K562 (cell line): Measurements from ENCODE around the gene LRRC70. TPM values are rescaled to one million over a fixed set of nuclear protein-coding genes. Genes with fewer than 3 reads are reported as not detected.

Experiments
- ATAC-seq: fragments of 200-7000 bp; cut with Tn5 transposase; 3 replicates; pipeline ENCODE4 v1.9.1; 2020; ENCODE audit warnings: moderate library complexity
- BruUV-seq: library from RNA; stranded (reverse); fragments of 400-500 nt; replicated peaks from 2 replicates; lab custom pipeline; 2021; lab: Mats Ljungman, UMichigan
- CTCF ChIA-PET: fragments of 300-600 bp; formaldehyde crosslinking; extraction: SDS; loops from one replicate; lab custom pipeline; 2021; ENCODE audit warnings: low intra/inter-chr PET ratio; lab: Yijun Ruan, JAX
- POLR2A ChIA-PET: fragments of 300-600, 350-650 bp; sonication (Branson Sonifier 250); formaldehyde crosslinking; extraction: SDS; loops from one replicate; lab custom pipeline; 2021; ENCODE audit warnings: antibody characterized with exemption, inconsistent platforms; lab: Yijun Ruan, JAX
- DNase-seq, 4 experiments: peaks; one replicate each; pipeline versions ENCODE4 v3.0.0 to v3.0.0-alpha.2; 2011 to 2018; ENCODE audit warnings: low spot score in 3 of 4, mixed read lengths in 3 of 4; ENCODE audit errors: extremely low read depth in 1 of 4
- FAIRE-seq: peaks from 2 replicates; lab custom pipeline; 2011; peaks lifted over from hg19 to GRCh38; lab: Jason Lieb, UNC
- H2AFZ ChIP-seq: 2 replicates; pipeline ENCODE4 v1.6.0; 2011; ENCODE audit warnings: low read depth, low read length, control low read depth, inconsistent platforms
- H3K27ac ChIP-seq: fragments of 200-600 bp; 3 replicates; pipeline ENCODE4 v1.8.0; 2011; ENCODE audit warnings: low read depth, mild to moderate bottlenecking, control low read depth, inconsistent platforms, low read length, moderate library complexity, mixed read lengths; ENCODE audit errors: extremely low read depth
- H3K27me3 ChIP-seq, 2 experiments: fragments of 300-600 bp in 1 of 2; 2 replicates in 1 of 2; 3 replicates in 1 of 2; pipeline versions ENCODE4 v1.6.0 to v1.8.0; 2011; ENCODE audit warnings: inconsistent platforms in 2 of 2, low read length in 2 of 2, mild to moderate bottlenecking in 1 of 2, mixed read lengths in 1 of 2, moderate library complexity in 1 of 2; ENCODE audit not compliant: control insufficient read depth in 2 of 2, insufficient read depth in 2 of 2
- H3K36me3 ChIP-seq: fragments of 300-600 bp; 3 replicates; pipeline ENCODE4 v1.8.0; 2011; ENCODE audit warnings: mild to moderate bottlenecking, low read length, inconsistent platforms; ENCODE audit not compliant: control insufficient read depth, insufficient read depth
- H3K4me1 ChIP-seq, 2 experiments: fragments of 200-600 bp in 1 of 2; replicated peaks in 1 of 2; 2 replicates in 1 of 2; 3 replicates in 1 of 2; pipeline versions ENCODE4 v1.5.1 to v1.8.0; 2011; ENCODE audit warnings: inconsistent platforms in 2 of 2, low read length in 2 of 2, mild to moderate bottlenecking in 1 of 2, mixed read lengths in 1 of 2, moderate library complexity in 1 of 2; ENCODE audit not compliant: control insufficient read depth in 2 of 2, insufficient read depth in 2 of 2
- H3K4me2 ChIP-seq: 2 replicates; pipeline ENCODE4 v1.6.1; 2011; ENCODE audit warnings: low read length, control low read depth, inconsistent platforms, mixed read lengths; ENCODE audit not compliant: insufficient read depth
- H3K4me3 ChIP-seq: fragments of 200-600 bp; sonication (generic), shearing (Covaris generic); 2 replicates; pipeline ENCODE4 v1.5.1; 2016; ENCODE audit warnings: control low read depth, inconsistent platforms
- H3K79me2 ChIP-seq: fragments of 200-600 bp; 3 replicates; pipeline ENCODE4 v1.8.0; 2011; ENCODE audit warnings: low read length, inconsistent platforms; ENCODE audit not compliant: control insufficient read depth, insufficient read depth
- H3K9ac ChIP-seq, 2 experiments: 2 replicates each; pipeline versions ENCODE4 v1.6.0 to v1.6.1; 2011; ENCODE audit warnings: low read depth in 2 of 2, low read length in 2 of 2, control low read depth in 1 of 2, inconsistent platforms in 1 of 2, mild to moderate bottlenecking in 1 of 2, mixed read lengths in 1 of 2; ENCODE audit not compliant: insufficient read depth in 1 of 2
- H3K9me1 ChIP-seq: one replicate; pipeline ENCODE4 v1.6.0; 2011; ENCODE audit warnings: inconsistent platforms, mild to moderate bottlenecking, low read length, moderate library complexity; ENCODE audit not compliant: control insufficient read depth, insufficient read depth
- H3K9me3 ChIP-seq: replicated peaks from 2 replicates; pipeline ENCODE4 v1.5.1; 2011; ENCODE audit warnings: low read depth, low read length, inconsistent platforms; ENCODE audit not compliant: control insufficient read depth, insufficient read depth
- H4K20me1 ChIP-seq: replicated peaks from 2 replicates; pipeline ENCODE4 v1.6.1; 2011; ENCODE audit warnings: low read length, inconsistent platforms, mixed read lengths; ENCODE audit not compliant: control insufficient read depth, insufficient read depth
- AFF1 ChIP-seq, 2 experiments: fragments of 450-650 bp; IDR thresholded peaks; 2 replicates each; pipeline ENCODE4 v1.6.1; 2018; ENCODE audit warnings: mild to moderate bottlenecking in 2 of 2, low read depth in 1 of 2; ENCODE audit not compliant: partially characterized antibody in 2 of 2
- CBX3 ChIP-seq, 2 experiments: IDR thresholded peaks; 1 replicate in 1 of 2; 2 replicates in 1 of 2; pipeline ENCODE4 v1.6.1; 2012; ENCODE audit warnings: inconsistent platforms in 2 of 2, low read length in 2 of 2, borderline replicate concordance in 1 of 2, control low read depth in 1 of 2
- CREB5 ChIP-seq: fragments of 250-450 bp; sonication (Bioruptor Pico); IDR thresholded peaks from 2 replicates; pipeline ENCODE4 v1.5.0; 2020; ENCODE audit warnings: mild to moderate bottlenecking
- CREM ChIP-seq: IDR thresholded peaks from 2 replicates; pipeline ENCODE4 v1.6.1; 2014; ENCODE audit warnings: antibody characterized with exemption, low read depth
- DNMT1 ChIP-seq: fragments of 450-650 bp; IDR thresholded peaks from 2 replicates; pipeline ENCODE4 v1.6.1; 2016; ENCODE audit warnings: antibody characterized with exemption, mild to moderate bottlenecking
- EGR1 ChIP-seq: fragments of 450-650 bp; conservative IDR thresholded peaks from 2 replicates; pipeline ENCODE4 v1.6.1; 2017; ENCODE audit warnings: mild to moderate bottlenecking
- GABPB1 ChIP-seq: sonication (generic); formaldehyde crosslinking; IDR thresholded peaks from 2 replicates; pipeline ENCODE4 v1.8.0; 2022; ENCODE audit warnings: mild to moderate bottlenecking, missing genetic modification reagents
- HOXB6 ChIP-seq: fragments of 250-450 bp; sonication (Bioruptor Pico); IDR thresholded peaks from 2 replicates; pipeline ENCODE4 v1.5.1; 2022; ENCODE audit warnings: mild to moderate bottlenecking, borderline replicate concordance
- NCOA2 ChIP-seq, 2 experiments: fragments of 450-650 bp; IDR thresholded peaks; 2 replicates each; pipeline ENCODE4 v1.6.1; 2018; ENCODE audit warnings: mild to moderate bottlenecking in 2 of 2, moderate library complexity in 1 of 2; ENCODE audit not compliant: partially characterized antibody in 2 of 2
- RBM25 ChIP-seq: fragments of 200-400 bp; formaldehyde crosslinking; IDR thresholded peaks from 2 replicates; pipeline ENCODE4 v1.6.1; 2018; ENCODE audit warnings: low read length, low read depth, moderate library complexity; ENCODE audit not compliant: severe bottlenecking
- RBM34 ChIP-seq: fragments of 200-400 bp; formaldehyde crosslinking; IDR thresholded peaks from 2 replicates; pipeline ENCODE4 v1.6.1; 2018; ENCODE audit warnings: low read length, borderline replicate concordance; ENCODE audit not compliant: insufficient read depth
- RFX1 ChIP-seq: fragments of 450-650 bp; IDR thresholded peaks from 2 replicates; pipeline ENCODE4 v1.6.1; 2016; ENCODE audit warnings: mild to moderate bottlenecking, moderate library complexity
- TBL1XR1 ChIP-seq, 2 experiments: IDR thresholded peaks; 2 replicates each; pipeline ENCODE4 v1.6.1; 2012; ENCODE audit warnings: improper control_type of control experiment in 2 of 2, low read length in 2 of 2, mild to moderate bottlenecking in 1 of 2
- TCF7 ChIP-seq: sonication (generic); IDR thresholded peaks from 2 replicates; pipeline ENCODE4 v1.6.1; 2016; ENCODE audit warnings: antibody characterized with exemption, borderline replicate concordance
- TFAM ChIP-seq: fragments of 250-450 bp; sonication (Bioruptor Pico); conservative IDR thresholded peaks from 2 replicates; pipeline ENCODE4 v1.5.0; 2021; ENCODE audit warnings: mild to moderate bottlenecking, moderate library complexity
- ZNF274 ChIP-seq: IDR thresholded peaks from 2 replicates; pipeline ENCODE4 v1.6.1; 2011; ENCODE audit warnings: low read depth, mild to moderate bottlenecking, low read length, moderate library complexity, borderline replicate concordance
- ZNF551 ChIP-seq: fragments of 250-450 bp; sonication (Bioruptor Pico); IDR thresholded peaks from 2 replicates; pipeline ENCODE4 v1.5.0; 2021; ENCODE audit warnings: mild to moderate bottlenecking, moderate library complexity
- ZNF644 ChIP-seq: fragments of 200-800 bp; sonication (Bioruptor generic); IDR thresholded peaks from 2 replicates; pipeline ENCODE4 v1.6.1; 2016; ENCODE audit warnings: low read depth, missing genetic modification characterization, missing compliant biosample characterization
- WGBS: fragments of 100-300 bp; shearing (Covaris generic); methylation state at CpG from one replicate; pipeline ENCODE4 v1.1.6; 2016; ENCODE audit warnings: low coverage, mixed read lengths; ENCODE audit not compliant: insufficient coverage; ENCODE audit errors: missing lambda C conversion rate; 5-methylcytosine and 5-hydroxymethylcytosine counted together
- in situ Hi-C: fragments of 300-500 bp; cut with MboI; formaldehyde crosslinking; loops from 4 replicates; pipeline ENCODE4 v1.15.0; 2018; ENCODE audit warnings: inconsistent platforms, mixed read lengths
- intact Hi-C: fragments of 100-400 bp; cut with micrococcal nuclease; formaldehyde crosslinking; loops from 2 replicates; pipeline ENCODE4 v1.14.2; 2022
- polyA plus RNA-seq, 8 experiments: library from polyadenylated mRNA; depleted of rRNA in 4 of 8; stranded (reverse) in 5 of 8; unstranded in 3 of 8; fragments of >200 nt; fragmentation: Nextera tagmentation in 2 of 8; fragmentation: Illumina TruSeq in 1 of 8; extraction: Ambion mirVana in 2 of 8; extraction: Trizol in 1 of 8; gene quantifications; 2 replicates each; pipeline versions ENCODE4 v1.2.1 to v1.2.3, GENCODE V29; 2011 to 2014; ENCODE audit warnings: inconsistent platforms in 1 of 8, missing spikeins in 1 of 8
- total RNA-seq, 7 experiments: library from RNA; depleted of rRNA in 6 of 7; stranded (reverse); fragments of >200 nt in 6 of 7; fragmentation: Illumina TruSeq in 2 of 7; extraction: Trizol in 2 of 7; gene quantifications; 2 replicates each; pipeline versions ENCODE4 v1.2.1 to v1.2.3, GENCODE V29; 2011 to 2021; ENCODE audit warnings: low replicate concordance in 1 of 7

Gene LRRC70
- total and polyA plus RNA-seq, 9 of the 15 experiments (the other 6 are each of a cell fraction or from before 2014, with no cell fraction given) = 0.21 to 2.1 (median 0.73) TPM

GRCh38 chr5:62621280-62621679 lies 42.7 kb downstream of the LRRC70 start (continued):
- TF ChIP-seq TCF7 (no peak), TBL1XR1 (IDR thresholded peaks at IDR 0.05; ENCODE audit: low read length in 2 of 2) (no peak), ZNF644 (tag) (no peak), CREM (no peak), RBM34 (no peak), RFX1 (no peak), EGR1 (peak; percentile 45; the same call in 1 of the 2 replicates)

GRCh38 chr5:62623271-62623670 lies 44.7 kb downstream of the LRRC70 start:
- ChIA-PET POLR2A (interaction anchor here (0.5 to 1.2 kb wide), 4 partner anchors 9 to 167 kb away, joined by 3 read pairs; no protein-coding TSS in a partner anchor), CTCF (no interaction called here)
- TF ChIP-seq ZNF551 (CRISPR knock-in tag) = no peak
- no peak for TF ChIP-seq GABPB1 (CRISPR knock-in tag)
- TF ChIP-seq CREB5 (CRISPR knock-in tag) = no peak
- TF ChIP-seq ZNF274 = no peak
- no peak for TF ChIP-seq TFAM (CRISPR knock-in tag)
- TF ChIP-seq CBX3 (IDR thresholded peaks at IDR 0.05; ENCODE audit: borderline replicate concordance in 1 of 2, low read length in 2 of 2) = no peak
- TF ChIP-seq HOXB6 (CRISPR knock-in tag) = no peak
- TF ChIP-seq AFF1 (IDR thresholded peaks at IDR 0.05; ENCODE audit: low read depth in 1 of 2, partially characterized antibody in 2 of 2) = no peak
- no peak for TF ChIP-seq DNMT1
- no peak for TF ChIP-seq RBM25
- TF ChIP-seq NCOA2 (IDR thresholded peaks at IDR 0.05; ENCODE audit: partially characterized antibody in 2 of 2) = no peak

More at GRCh38 chr5:62623271-62623670, 44.7 kb downstream of the LRRC70 start:
- 100% methylated on average over 1 of the region's 1 CpG for WGBS
- intact Hi-C loops (no loop called here), in situ Hi-C loops (no loop called here)
- H2AFZ ChIP-seq = no peak overlapping the region
- no peaks in the 10 kb centered on the region for H3K9me3 ChIP-seq
- BruUV-seq = no TSS peak
- no peak overlapping the region for H3K4me3 ChIP-seq
- DNase-seq (no peak), ATAC-seq (no peak), FAIRE-seq (no peak)
- peaks cover 0 to 7% of the 10 kb centered on the region in 2 experiments; a peak in 1 of 5 replicates for H3K4me1 ChIP-seq
- peaks cover 6% of the 10 kb centered on the region; the same call in 2 of the 3 replicates for H3K79me2 ChIP-seq
- H3K9ac ChIP-seq = no peak overlapping the region
- H4K20me1 ChIP-seq = no peaks in the 10 kb centered on the region
- no peaks in the 10 kb centered on the region for H3K9me1 ChIP-seq
- no peak overlapping the region for H3K4me2 ChIP-seq
- H3K36me3 ChIP-seq = peaks cover 20% of the 10 kb centered on the region
- H3K27me3 ChIP-seq = no peaks in the 10 kb centered on the region
- H3K27ac ChIP-seq = no peak overlapping the region
